Skin epidermis (tissue), 12 donors: ENCODE data around the gene CSF2RB.
"Not testable (repeated sequence)": the region's sequence is repeated elsewhere in the genome, so short reads cannot be mapped to it uniquely, and the experiment has no call there.

Source experiments
- H3K27ac ChIP-seq, 21 experiments: fragments of 200-600 bp; sonication (generic) in 11 of 21; one replicate each; pipeline ENCODE4 v1.5.0; 2020; ENCODE audit warnings: mild to moderate bottlenecking in 3 of 21, inconsistent platforms in 2 of 21, moderate library complexity in 2 of 21
- H3K4me3 ChIP-seq, 7 experiments: fragments of 200-600 bp; sonication (generic) in 2 of 7; one replicate each; pipeline ENCODE4 v1.5.0; 2020; ENCODE audit warnings: inconsistent platforms in 2 of 7, mild to moderate bottlenecking in 2 of 7, moderate library complexity in 1 of 7

CSF2RB gene

GRCh38 chr22:36985211-36985889 lies 71.9 kb downstream of the CSF2RB start:
- Histone ChIP-seq H3K27ac (no peak overlapping the region), H3K4me3 (no peak overlapping the region)

GRCh38 chr22:36986242-36986821 lies 72.9 kb downstream of the CSF2RB start:
- Histone ChIP-seq H3K27ac (no peak overlapping the region), H3K4me3 (no peak overlapping the region)

GRCh38 chr22:36988075-36988832 lies 74.8 kb downstream of the CSF2RB start:
- Histone ChIP-seq H3K27ac (no peak overlapping the region), H3K4me3 (no peak overlapping the region)

GRCh38 chr22:36989012-36989411 lies 75.6 kb downstream of the CSF2RB start:
- H3K4me3 ChIP-seq, H3K27ac ChIP-seq: not testable (repeated sequence)
